HG03039 (cell line): Measurements from ENCODE around the gene ZNF41.

ENCODE experiments used
- ATAC-seq: cut with Tn5 transposase; IDR thresholded peaks from one replicate; pipeline ENCODE4 v1.9.1; 2021; ENCODE audit warnings: mild to moderate bottlenecking, moderate library complexity; ENCODE audit not compliant: unreplicated experiment

The ZNF41 gene

GRCh38 chrX:47413179-47413594, 69.8 kb downstream of the ZNF41 start:
- no peak for ATAC-seq
